ENCODE results near the gene SCT.

GRCh38 chr11:610146-610801 is 16.7 kb downstream of the SCT start:
- TF ChIP-seq POLR2A (IDR thresholded peaks at IDR 0.05) (no peak), CTCF (IDR thresholded peaks at IDR 0.05) (no peak)

Measured in body of pancreas (tissue), 4 donors.